Heart right ventricle (tissue), 16 donors: ENCODE data around the gene TTC6. TPM values are rescaled to one million over a fixed set of nuclear protein-coding genes. Genes with fewer than 3 reads are reported as not detected.
A peak's percentile ranks its signal among the peaks of the same experiment; 100 is the strongest.

Source experiments
- ATAC-seq, 8 donors: fragments of 200-7000 bp; cut with Tn5 transposase; one replicate each; pipeline ENCODE4 v1.9.1; 2020; ENCODE audit warnings: mild to moderate bottlenecking in 8 of 8, moderate library complexity in 8 of 8, moderate number of reproducible peaks in 1 of 8
- DNase-seq, 2 donors: peaks; one replicate each; pipeline ENCODE4 v3.0.0-alpha.2; 2020
- H3K27ac ChIP-seq, 10 donors: fragments of 200-600 bp; sonication (generic) in 2 of 10; one replicate each; pipeline versions ENCODE4 v1.5.0 to v1.8.0; 2020 to 2022; ENCODE audit warnings: mild to moderate bottlenecking in 3 of 10
- H3K27me3 ChIP-seq, 7 donors: fragments of 200-600 bp; one replicate each; pipeline ENCODE4 v1.8.0; 2021 to 2022; ENCODE audit warnings: mild to moderate bottlenecking in 2 of 7
- H3K36me3 ChIP-seq, 9 donors: fragments of 200-600 bp; sonication (generic) in 1 of 9; one replicate each; pipeline versions ENCODE4 v1.5.0 to v1.8.0; 2020 to 2022; ENCODE audit warnings: mild to moderate bottlenecking in 2 of 9
- H3K4me1 ChIP-seq, 9 donors: fragments of 200-600 bp; sonication (generic) in 1 of 9; one replicate each; pipeline versions ENCODE4 v1.5.0 to v1.8.0; 2020 to 2022; ENCODE audit warnings: mild to moderate bottlenecking in 4 of 9
- H3K4me3 ChIP-seq, 10 donors: fragments of 200-600 bp; sonication (generic) in 2 of 10; one replicate each; pipeline versions ENCODE4 v1.5.0 to v1.8.0; 2020 to 2022; ENCODE audit warnings: mild to moderate bottlenecking in 7 of 10, moderate library complexity in 2 of 10
- H3K9me3 ChIP-seq, 11 donors: fragments of 200-600 bp in 10 of 11; sonication (generic) in 2 of 11; one replicate each; pipeline versions ENCODE4 v1.5.0 to v1.8.0; 2013 to 2022; ENCODE audit warnings: mild to moderate bottlenecking in 2 of 11, control low read depth in 1 of 11, moderate library complexity in 1 of 11
- CTCF ChIP-seq, 9 donors: fragments of 200-600 bp; sonication (generic) in 2 of 9; IDR thresholded peaks; one replicate each; pipeline versions ENCODE4 v1.5.0 to v1.8.0; 2021 to 2022; ENCODE audit warnings: antibody characterized with exemption in 9 of 9, mild to moderate bottlenecking in 5 of 9, moderate library complexity in 1 of 9
- WGBS, 2 donors: extraction: QIAGEN DNeasy Blood & Tissue Kit; methylation state at CpG; one replicate each; pipeline ENCODE4 v1.1.7; 2013; ENCODE audit warnings: inconsistent platforms in 1 of 2; 5-methylcytosine and 5-hydroxymethylcytosine counted together
- intact Hi-C, 10 donors: fragments of 100-400 bp; cut with DNase I; formaldehyde crosslinking; loops; one replicate each; pipeline versions ENCODE4 v1.11.1 to v1.14.2; 2022
- polyA plus RNA-seq, 2 donors: library from polyadenylated mRNA; stranded (reverse); fragments of 200-250 nt; gene quantifications; one replicate each; pipeline ENCODE4 v1.2.3, GENCODE V29; 2013
- total RNA-seq, 10 donors: library from RNA; stranded (reverse); fragmentation: NEBNext Ultra II Directional in 3 of 10; extraction: Animal tissue kit (Norgen Biotek cat#: 25700) in 3 of 10; gene quantifications; one replicate each; pipeline versions ENCODE4 v1.2.1 to v1.2.4, GENCODE V29; 2021 to 2023
- donor health status: Arrhythmogenic right ventricular cardiomyopathy.
- donor health status: ischemic (EF 13 %, LVEDD 7.1; RV severe dilation, severe dysfunction).
- donor health status: healthy with polysubstance abuse.
- donor health status: DM: no; HTN: yes; CAD: no.
- donor health status: DM: no; HTN: no; CAD: no.
- donor health status: ischemic (EF 25% LVEDD 6.9; RV normal size, moderate dysfunction).
- donor health status: ischemic (EF 25% LVEDD 5.7; RV mildly dilated, moderate dysfunction).
- donor health status: healthy.
- donor health status: DM: yes; HTN: yes; CAD: no.
- donor health status: Ischemic cardiomyopathy.
- donor health status: ischemic (EF 35%, LVEDD 5.7; RV mildly dilated, moderate dysfunction).
- donor health status: nonischemic (EF 11% LVEDD 7.7; RV severe dilation, severe dysfunction).
- donor health status: DM: yes; HTN: yes; CAD: no.
- donor health status: PGD.
- donor health status: ischemic (EF 29% LVEDD 5.4; RV normal size, mild dysfunction).
- donor health status: nonischemic (EF 23%, LVEDD 6.1; RV moderate dilation, normal function).

Gene TTC6
- total and polyA plus RNA-seq, 12 donors: not detected

GRCh38 chr14:37573356-37573755, 22.1 kb upstream of the TTC6 start:
- Histone ChIP-seq H3K27me3 (peaks cover 0 to 54% (median 28%) of the 10 kb centered on the region in 7 donors), H3K27ac (no peak overlapping the region), H3K9me3 (peaks cover 0 to 4% (median 0%) of the 10 kb centered on the region in 11 donors), H3K4me1 (no peaks in the 10 kb centered on the region), H3K36me3 (no peaks in the 10 kb centered on the region), H3K4me3 (no peak overlapping the region)
- no peak for TF ChIP-seq CTCF (IDR thresholded peaks at IDR 0.05)
- DNase-seq: no peak
- WGBS, 2 donors: 74 to 83% methylated on average over 2 of the region's 2 CpGs
- no peak for ATAC-seq
- intact Hi-C loops: no loop called here

- WGBS, 2 donors: 29 to 35% methylated on average over 9 of the region's 9 CpGs
- peaks cover 1 to 86% (median 70%) of the 10 kb centered on the region in 7 donors for H3K27me3 ChIP-seq
- H3K4me1 ChIP-seq: peaks cover 0 to 10% (median 4%) of the 10 kb centered on the region in 9 donors
- ATAC-seq (no peak), DNase-seq (no peak)
- H3K27ac ChIP-seq: no peak overlapping the region
- intact Hi-C loops: no loop called here
- no peaks in the 10 kb centered on the region for H3K36me3 ChIP-seq
- H3K4me3 ChIP-seq: no peak overlapping the region
- TF ChIP-seq CTCF (IDR thresholded peaks at IDR 0.05): no peak
- H3K9me3 ChIP-seq: no peaks in the 10 kb centered on the region
Observed at GRCh38 chr14:37579274-37579673, 16.2 kb upstream of the TTC6 start.

GRCh38 chr14:37580146-37580545, 15.3 kb upstream of the TTC6 start:
- H3K4me1 ChIP-seq: peaks cover 0 to 18% (median 6%) of the 10 kb centered on the region in 9 donors
- H3K36me3 ChIP-seq: no peaks in the 10 kb centered on the region
- no peak for ATAC-seq
- intact Hi-C loops: no loop called here
- no peak overlapping the region for H3K27ac ChIP-seq
- no peak for DNase-seq
- peaks cover 10 to 90% (median 75%) of the 10 kb centered on the region in 7 donors for H3K27me3 ChIP-seq
- WGBS, 2 donors: 75 to 82% methylated on average over 2 of the region's 2 CpGs
- TF ChIP-seq CTCF (IDR thresholded peaks at IDR 0.05): no peak
- no peak overlapping the region for H3K4me3 ChIP-seq
- H3K9me3 ChIP-seq: no peaks in the 10 kb centered on the region

- Histone ChIP-seq H3K9me3 (no peaks in the 10 kb centered on the region), H3K4me1 (peaks cover 0 to 31% (median 10%) of the 10 kb centered on the region in 9 donors), H3K4me3 (peak overlapping the region in 1 of 10 donors; percentile 5), H3K27ac (no peak overlapping the region), H3K27me3 (peaks cover 16 to 95% (median 87%) of the 10 kb centered on the region in 7 donors), H3K36me3 (no peaks in the 10 kb centered on the region)
- peak in 1 of 8 donors; percentile 20 for ATAC-seq
- no peak for TF ChIP-seq CTCF (IDR thresholded peaks at IDR 0.05)
- DNase-seq: peak in 1 of 2 donors; percentile 7
- 3% methylated on average over 67 of the region's 67 CpGs for WGBS, 2 donors
- intact Hi-C loops: no loop called here
Observed at GRCh38 chr14:37583358-37584210, 11.8 kb upstream of the TTC6 start.
